ENCODE results near the gene GAREM1. TPM values are rescaled to one million over a fixed set of nuclear protein-coding genes. Genes with fewer than 3 reads are reported as not detected.

GAREM1 gene
- total RNA-seq, 1 experiment from 2014 or later: 7.0 TPM

DNA sequence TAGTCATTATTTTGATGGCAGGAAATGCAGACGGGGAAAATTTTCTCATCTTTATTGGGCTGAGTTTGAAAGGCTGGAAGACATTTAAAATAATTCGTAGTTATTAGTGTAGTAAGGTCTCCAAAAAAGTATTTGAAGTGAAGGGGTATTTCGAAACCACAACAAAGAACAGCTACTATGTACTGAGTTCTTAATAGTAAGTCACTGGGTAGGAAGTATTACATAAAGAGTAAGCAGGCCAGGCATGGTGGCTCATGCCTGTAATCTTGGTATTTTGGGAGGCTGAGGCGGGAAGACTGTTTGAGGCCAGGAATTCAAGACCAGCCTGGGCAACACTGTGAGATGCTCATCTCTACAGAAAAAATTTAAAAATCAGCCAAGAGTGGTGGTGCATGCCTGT lies 167.3 kb downstream of the GAREM1 start (continued):
- TF ChIP-seq ZNF281 (CRISPR knock-in tag; IDR thresholded peaks at IDR 0.05) (no peak), HMGXB4 (CRISPR knock-in tag; IDR thresholded peaks at IDR 0.05) (no peak), GTF2I (CRISPR knock-in tag; conservative IDR thresholded peaks at IDR 0.05) (no peak), ATF2 (CRISPR knock-in tag; IDR thresholded peaks at IDR 0.05; ENCODE audit: borderline replicate concordance, low read depth) (no peak), SMAD3 (CRISPR knock-in tag; IDR thresholded peaks at IDR 0.05; ENCODE audit: borderline replicate concordance) (no peak), IRF1 (CRISPR knock-in tag; IDR thresholded peaks at IDR 0.05) (no peak), NR1H2 (CRISPR knock-in tag; IDR thresholded peaks at IDR 0.05) (no peak)

GRCh38 chr18:32302806-32303205 lies 167.9 kb downstream of the GAREM1 start:
- H3K27ac Mint-ChIP-seq: no peak overlapping the region
- CTCF ChIA-PET: no interaction called here
- POLR2A ChIA-PET: no interaction called here

More at GRCh38 chr18:32302806-32303205, 167.9 kb downstream of the GAREM1 start:
- Mint-ChIP-seq H3K4me1 (no peaks in the 10 kb centered on the region), H3K27me3 (ENCODE audit: low read depth) (no peaks in the 10 kb centered on the region), H3K9me3 (no peaks in the 10 kb centered on the region), H3K4me3 (no peak overlapping the region), H3K36me3 (no peaks in the 10 kb centered on the region)
- TF ChIP-seq ZNF232 (CRISPR knock-in tag; IDR thresholded peaks at IDR 0.05): no peak
- no peak for TF ChIP-seq ESRRA (CRISPR knock-in tag; IDR thresholded peaks at IDR 0.05; ENCODE audit: borderline replicate concordance)
- TF ChIP-seq MYBL2 (CRISPR knock-in tag; IDR thresholded peaks at IDR 0.05): no peak
- TF ChIP-seq, protein P1, sequence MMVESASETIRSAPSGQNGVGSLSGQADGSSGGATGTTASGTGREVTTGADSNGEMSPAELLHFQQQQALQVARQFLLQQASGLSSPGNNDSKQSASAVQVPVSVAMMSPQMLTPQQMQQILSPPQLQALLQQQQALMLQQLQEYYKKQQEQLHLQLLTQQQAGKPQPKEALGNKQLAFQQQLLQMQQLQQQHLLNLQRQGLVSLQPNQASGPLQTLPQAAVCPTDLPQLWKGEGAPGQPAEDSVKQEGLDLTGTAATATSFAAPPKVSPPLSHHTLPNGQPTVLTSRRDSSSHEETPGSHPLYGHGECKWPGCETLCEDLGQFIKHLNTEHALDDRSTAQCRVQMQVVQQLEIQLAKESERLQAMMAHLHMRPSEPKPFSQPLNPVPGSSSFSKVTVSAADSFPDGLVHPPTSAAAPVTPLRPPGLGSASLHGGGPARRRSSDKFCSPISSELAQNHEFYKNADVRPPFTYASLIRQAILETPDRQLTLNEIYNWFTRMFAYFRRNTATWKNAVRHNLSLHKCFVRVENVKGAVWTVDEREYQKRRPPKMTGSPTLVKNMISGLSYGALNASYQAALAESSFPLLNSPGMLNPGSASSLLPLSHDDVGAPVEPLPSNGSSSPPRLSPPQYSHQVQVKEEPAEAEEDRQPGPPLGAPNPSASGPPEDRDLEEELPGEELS (CRISPR knock-in tag; IDR thresholded peaks at IDR 0.05): no peak
- TF ChIP-seq ATF1 (CRISPR knock-in tag; IDR thresholded peaks at IDR 0.05): no peak
- TF ChIP-seq ZSCAN18 (CRISPR knock-in tag; IDR thresholded peaks at IDR 0.05): no peak
- TF ChIP-seq GABPB1 (CRISPR knock-in tag; IDR thresholded peaks at IDR 0.05): no peak
- TF ChIP-seq, protein P2, sequence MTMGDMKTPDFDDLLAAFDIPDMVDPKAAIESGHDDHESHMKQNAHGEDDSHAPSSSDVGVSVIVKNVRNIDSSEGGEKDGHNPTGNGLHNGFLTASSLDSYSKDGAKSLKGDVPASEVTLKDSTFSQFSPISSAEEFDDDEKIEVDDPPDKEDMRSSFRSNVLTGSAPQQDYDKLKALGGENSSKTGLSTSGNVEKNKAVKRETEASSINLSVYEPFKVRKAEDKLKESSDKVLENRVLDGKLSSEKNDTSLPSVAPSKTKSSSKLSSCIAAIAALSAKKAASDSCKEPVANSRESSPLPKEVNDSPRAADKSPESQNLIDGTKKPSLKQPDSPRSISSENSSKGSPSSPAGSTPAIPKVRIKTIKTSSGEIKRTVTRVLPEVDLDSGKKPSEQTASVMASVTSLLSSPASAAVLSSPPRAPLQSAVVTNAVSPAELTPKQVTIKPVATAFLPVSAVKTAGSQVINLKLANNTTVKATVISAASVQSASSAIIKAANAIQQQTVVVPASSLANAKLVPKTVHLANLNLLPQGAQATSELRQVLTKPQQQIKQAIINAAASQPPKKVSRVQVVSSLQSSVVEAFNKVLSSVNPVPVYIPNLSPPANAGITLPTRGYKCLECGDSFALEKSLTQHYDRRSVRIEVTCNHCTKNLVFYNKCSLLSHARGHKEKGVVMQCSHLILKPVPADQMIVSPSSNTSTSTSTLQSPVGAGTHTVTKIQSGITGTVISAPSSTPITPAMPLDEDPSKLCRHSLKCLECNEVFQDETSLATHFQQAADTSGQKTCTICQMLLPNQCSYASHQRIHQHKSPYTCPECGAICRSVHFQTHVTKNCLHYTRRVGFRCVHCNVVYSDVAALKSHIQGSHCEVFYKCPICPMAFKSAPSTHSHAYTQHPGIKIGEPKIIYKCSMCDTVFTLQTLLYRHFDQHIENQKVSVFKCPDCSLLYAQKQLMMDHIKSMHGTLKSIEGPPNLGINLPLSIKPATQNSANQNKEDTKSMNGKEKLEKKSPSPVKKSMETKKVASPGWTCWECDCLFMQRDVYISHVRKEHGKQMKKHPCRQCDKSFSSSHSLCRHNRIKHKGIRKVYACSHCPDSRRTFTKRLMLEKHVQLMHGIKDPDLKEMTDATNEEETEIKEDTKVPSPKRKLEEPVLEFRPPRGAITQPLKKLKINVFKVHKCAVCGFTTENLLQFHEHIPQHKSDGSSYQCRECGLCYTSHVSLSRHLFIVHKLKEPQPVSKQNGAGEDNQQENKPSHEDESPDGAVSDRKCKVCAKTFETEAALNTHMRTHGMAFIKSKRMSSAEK (CRISPR knock-in tag; IDR thresholded peaks at IDR 0.05; ENCODE audit: borderline replicate concordance): no peak
- ATAC-seq (no peak), DNase-seq (ENCODE audit: low spot score) (no peak)
